ENCODE measurements around the gene SLC12A7. TPM values are rescaled to one million over a fixed set of nuclear protein-coding genes. Genes with fewer than 3 reads are reported as not detected.

SLC12A7 gene
- total and polyA plus RNA-seq, 2 of the 13 experiments (the other 11 are each of a cell fraction or from before 2014, with no cell fraction given): 14.0 to 18.5 TPM

- CTCF ChIA-PET (ENCODE audit: low intra/inter-chr PET ratio, low total read pairs): no interaction called here
- H3K9ac ChIP-seq (ENCODE audit: insufficient read depth, low read depth, low read length): no peak overlapping the region
- in situ Hi-C loops (cut with HindIII; ENCODE audit: extremely low pct_ligation_motif_present, low pct_unique_long_range_greater_than_20kb) (no loop called here), intact Hi-C loops (cut with micrococcal nuclease; ENCODE audit: unreplicated experiment) (no loop called here)
- no peak for DNase-seq (ENCODE audit: low spot score)
- FAIRE-seq: no peak
- ATAC-seq: no peak
- H3K9me3 ChIP-seq (ENCODE audit: low read length): no peaks in the 10 kb centered on the region
- no peaks in the 10 kb centered on the region for H3K79me2 ChIP-seq (ENCODE audit: insufficient read depth, low read length)
- POLR2A ChIA-PET: no interaction called here
- H3K36me3 ChIP-seq (replicated peaks in 1 of 2; ENCODE audit: control insufficient read depth in 1 of 2, insufficient read depth in 2 of 2, low read length in 2 of 2): no peaks in the 10 kb centered on the region
- no peak overlapping the region for H2AFZ ChIP-seq (ENCODE audit: low read length)
- H3K4me1 ChIP-seq (ENCODE audit: insufficient read depth, low read length): no peaks in the 10 kb centered on the region
- BruUV-seq (replicated peaks): no TSS peak
- no peak overlapping the region for H3K4me2 ChIP-seq (ENCODE audit: low read depth, low read length)
- WGBS (ENCODE audit: low lambda C conversion rate): 74% methylated on average over 12 of the region's 19 CpGs
- no peak overlapping the region for H3K4me3 ChIP-seq (replicated peaks in 1 of 3; ENCODE audit: insufficient read depth in 1 of 3, low read depth in 2 of 3, low read length in 3 of 3)
- H3K27ac ChIP-seq (ENCODE audit: extremely low read length, insufficient read depth, low read length): no peak overlapping the region
- H3K27me3 ChIP-seq (ENCODE audit: control insufficient read depth in 1 of 2, insufficient read depth in 2 of 2, low read length in 2 of 2): peaks cover 2 to 4% of the 10 kb centered on the region in 2 experiments; a peak in 2 of 5 replicates
- H4K20me1 ChIP-seq (ENCODE audit: insufficient read depth, low read length): peaks cover 4% of the 10 kb centered on the region; the same call in 1 of the 2 replicates
- TF ChIP-seq ZNF605 (CRISPR knock-in tag; IDR thresholded peaks at IDR 0.05) (no peak), ZNF513 (CRISPR knock-in tag; conservative IDR thresholded peaks at IDR 0.05) (no peak), PRMT3 (CRISPR knock-in tag; IDR thresholded peaks at IDR 0.05; ENCODE audit: borderline replicate concordance, low read depth) (no peak), ZNF891 (CRISPR knock-in tag; IDR thresholded peaks at IDR 0.05) (no peak), PHF21A (CRISPR knock-in tag; IDR thresholded peaks at IDR 0.05) (no peak), ZHX1 (CRISPR knock-in tag; IDR thresholded peaks at IDR 0.05; ENCODE audit: low read depth) (no peak), POGZ (CRISPR knock-in tag; IDR thresholded peaks at IDR 0.05) (no peak), PRDM15 (CRISPR knock-in tag; IDR thresholded peaks at IDR 0.05) (no peak), ZNF746 (CRISPR knock-in tag; IDR thresholded peaks at IDR 0.05) (no peak), HNRNPUL1 (IDR thresholded peaks at IDR 0.05; ENCODE audit: low read depth, low read length) (no peak), SMC3 (IDR thresholded peaks at IDR 0.05; ENCODE audit: low read length) (no peak), SRSF1 (optimal IDR thresholded peaks at IDR 0.05; ENCODE audit: low read depth, low read length) (no peak), ZNF205 (CRISPR knock-in tag; IDR thresholded peaks at IDR 0.05) (no peak), ZNF772 (CRISPR knock-in tag; IDR thresholded peaks at IDR 0.05) (no peak), XBP1 (CRISPR knock-in tag; IDR thresholded peaks at IDR 0.05) (no peak), ETV5 (CRISPR knock-in tag; IDR thresholded peaks at IDR 0.05; ENCODE audit: borderline replicate concordance) (no peak), ZNF326 (CRISPR knock-in tag; IDR thresholded peaks at IDR 0.05; ENCODE audit: borderline replicate concordance) (no peak), DPF2 (CRISPR knock-in tag; IDR thresholded peaks at IDR 0.05; ENCODE audit: borderline replicate concordance, low read depth) (no peak)
These were observed 80.4 kb downstream of the SLC12A7 start for GRCh38 chr5:1031306-1031959.
